Adrenal gland (tissue), 5 donors: ENCODE measurements around the gene KCNIP2.

Experiments
- CTCF ChIP-seq, 6 experiments: fragments of 450-650 bp in 4 of 6; fragments of 200-600 bp in 2 of 6; sonication (generic) in 1 of 6; IDR thresholded peaks; 1 replicate in 5 of 6; 2 replicates in 1 of 6; pipeline versions ENCODE4 v1.5.1 to v1.8.0; 2016 to 2021; ENCODE audit warnings: antibody characterized with exemption in 6 of 6, mild to moderate bottlenecking in 2 of 6, moderate library complexity in 1 of 6
- POLR2A ChIP-seq, 2 donors: fragments of 450-650 bp; IDR thresholded peaks; one replicate each; pipeline ENCODE4 v1.6.1; 2017; ENCODE audit warnings: antibody characterized with exemption in 2 of 2, mild to moderate bottlenecking in 2 of 2, moderate library complexity in 1 of 2
- donor health status: DM: no; HTN: no; CAD: no.

- no peak for TF ChIP-seq CTCF (IDR thresholded peaks at IDR 0.05)
- TF ChIP-seq POLR2A (IDR thresholded peaks at IDR 0.05) = no peak
Observed at GRCh38 chr10:101888251-101888949, 44.8 kb upstream of the KCNIP2 start.
